Measurements from ENCODE around the gene C1QTNF3. TPM values are rescaled to one million over a fixed set of nuclear protein-coding genes. Genes with fewer than 3 reads are reported as not detected.

The C1QTNF3 gene
- total and polyA plus RNA-seq, 2 of the 8 experiments (the other 6 are each of a cell fraction or from before 2014, with no cell fraction given) = 1.0 to 1.2 TPM

DNA sequence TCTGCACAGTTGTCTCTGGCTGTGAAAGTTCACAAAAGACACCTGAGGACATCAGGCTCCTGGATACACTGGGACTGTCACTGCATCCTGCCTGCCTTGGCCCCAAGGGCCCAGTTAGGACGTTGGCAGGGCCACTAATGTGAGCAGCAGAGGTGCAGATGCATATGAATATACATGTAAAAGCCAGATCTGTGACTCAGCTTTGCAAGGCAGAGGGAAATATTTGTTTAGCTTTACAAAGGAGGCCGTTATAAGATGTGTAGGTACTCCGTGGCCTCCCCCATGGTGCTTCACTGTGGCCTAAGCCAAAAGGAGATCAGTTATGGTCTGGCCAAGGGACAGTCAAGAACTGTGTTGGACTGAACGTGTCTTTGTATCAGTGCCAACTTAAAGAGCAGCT, 4.1 kb upstream of the C1QTNF3 start (continued):
- TF ChIP-seq POLR2A (IDR thresholded peaks at IDR 0.05; ENCODE audit: control extremely low read depth in 1 of 2, low read depth in 2 of 2, low read length in 2 of 2) (no peak), CREB1 (IDR thresholded peaks at IDR 0.05) (no peak)

DNA sequence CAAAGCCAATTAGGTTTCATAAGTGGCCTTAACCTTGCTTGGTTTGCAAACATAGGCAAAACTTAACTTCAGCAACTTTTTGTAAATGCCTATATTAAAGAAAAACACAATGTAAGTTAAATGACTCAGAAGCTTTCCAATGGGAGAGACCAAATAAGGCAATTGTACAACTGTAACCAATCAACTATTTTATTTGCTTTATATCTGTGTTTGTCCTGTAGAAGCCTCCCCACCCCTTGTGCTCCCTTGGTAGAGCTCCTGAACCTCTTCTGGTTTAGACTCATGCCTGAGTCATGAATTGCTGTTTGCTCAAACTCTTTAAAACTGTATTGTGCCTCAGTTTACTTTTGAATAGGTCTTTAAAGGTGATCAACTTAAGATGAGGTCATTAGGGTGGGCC, 3.0 kb upstream of the C1QTNF3 start:
- Histone ChIP-seq H4K5ac (ENCODE audit: insufficient read length, low read depth, low read length) (no peak overlapping the region), H2BK12ac (ENCODE audit: low read depth, low read length) (no peak overlapping the region), H2BK5ac (ENCODE audit: low read depth, low read length) (no peak overlapping the region), H3K23me2 (ENCODE audit: low read depth, low read length) (no peaks in the 10 kb centered on the region; the same call in 1 of the 2 replicates), H3K4me1 (replicated peaks in 1 of 4; ENCODE audit: control insufficient read depth in 3 of 4, insufficient read depth in 4 of 4, low read length in 3 of 4) (no peaks in the 10 kb centered on the region; a peak in 1 of 7 replicates), H3K9me3 (ENCODE audit: insufficient read depth in 2 of 2, low read depth in 1 of 2, low read length in 1 of 2) (no peaks in the 10 kb centered on the region), H2AK5ac (ENCODE audit: low read depth, low read length) (no peak overlapping the region), H4K91ac (replicated peaks; ENCODE audit: insufficient read length, low read length) (no peak overlapping the region), H2BK120ac (replicated peaks; ENCODE audit: low read depth, low read length) (no peak overlapping the region), H3K36me3 (ENCODE audit: control insufficient read depth in 2 of 4, insufficient read depth in 4 of 4, low read length in 3 of 4) (no peaks in the 10 kb centered on the region; a peak in 1 of 8 replicates), H3K4ac (replicated peaks; ENCODE audit: insufficient read length, low read depth, low read length) (no peak overlapping the region), H2BK15ac (ENCODE audit: low read length) (no peak overlapping the region), H2BK20ac (ENCODE audit: low read length) (no peak overlapping the region), H2AFZ (ENCODE audit: low read length) (no peak overlapping the region), H3K23ac (ENCODE audit: insufficient read length) (no peak overlapping the region), H3K9ac (replicated peaks in 1 of 4; ENCODE audit: extremely low read depth in 1 of 4, low read depth in 3 of 4, low read length in 3 of 4) (no peak overlapping the region), H3K56ac (replicated peaks; ENCODE audit: insufficient read length, low read depth, low read length) (no peak overlapping the region), H3K27me3 (replicated peaks in 1 of 4; ENCODE audit: control insufficient read depth in 3 of 4, extremely low read depth in 1 of 4, insufficient read depth in 3 of 4, low read length in 3 of 4) (no peaks in the 10 kb centered on the region), H3K79me2 (ENCODE audit: control insufficient read depth in 1 of 2, insufficient read depth in 2 of 2, low read length in 2 of 2) (no peaks in the 10 kb centered on the region), H3K79me1 (ENCODE audit: low read depth, low read length) (no peaks in the 10 kb centered on the region), H3K18ac (ENCODE audit: extremely low read depth, low read length) (no peak overlapping the region), H3K27ac (ENCODE audit: low read depth, low read length) (no peak overlapping the region), H4K20me1 (replicated peaks in 1 of 2; ENCODE audit: control insufficient read depth in 1 of 2, insufficient read depth in 2 of 2, low read length in 2 of 2) (no peaks in the 10 kb centered on the region), H3K4me3 (ENCODE audit: extremely low read depth in 1 of 4, insufficient read depth in 2 of 4, low read depth in 3 of 4, low read length in 4 of 4) (no peak overlapping the region), H3K4me2 (ENCODE audit: insufficient read depth in 1 of 2, low read depth in 2 of 2, low read length in 2 of 2) (no peak overlapping the region), H3K14ac (ENCODE audit: insufficient read length) (no peak overlapping the region), H4K8ac (ENCODE audit: extremely low read depth, insufficient read depth, low read length) (no peak overlapping the region)
- ChIA-PET CTCF (ENCODE audit: partially characterized antibody) (no interaction called here), POLR2A (ENCODE audit: partially characterized antibody) (no interaction called here)
- DNase-seq (ENCODE audit: low read depth in 1 of 2, low spot score in 2 of 2) (no peak), FAIRE-seq (no peak)
- no peak for TF ChIP-seq SAP30 (IDR thresholded peaks at IDR 0.05; ENCODE audit: insufficient read depth, insufficient replicate concordance, low read length)
- TF ChIP-seq CHD1 (IDR thresholded peaks at IDR 0.05; ENCODE audit: low read depth, low read length) = no peak
- TF ChIP-seq CBX5 (IDR thresholded peaks at IDR 0.05; ENCODE audit: low read depth, low read length) = no peak
- no peak for TF ChIP-seq ASH2L (IDR thresholded peaks at IDR 0.05; ENCODE audit: low read length)
- TF ChIP-seq GTF2F1 (IDR thresholded peaks at IDR 0.05; ENCODE audit: borderline replicate concordance, low read depth, low read length) = no peak
